HEK293 (cell line): Measurements from ENCODE around the gene ABCA7.

ENCODE experiments used
- EGR2 ChIP-seq: fragments of 450-650 bp; formaldehyde crosslinking; IDR thresholded peaks from 2 replicates; pipeline ENCODE4 v1.5.1; 2016; ENCODE audit warnings: low read depth, missing biosample characterization, missing genetic modification characterization
- KLF7 ChIP-seq: fragments of 450-650 bp; formaldehyde crosslinking; IDR thresholded peaks from 2 replicates; pipeline ENCODE4 v1.5.1; 2016; ENCODE audit warnings: missing biosample characterization, missing genetic modification characterization, borderline replicate concordance
- KLF9 ChIP-seq: fragments of 450-650 bp; formaldehyde crosslinking; IDR thresholded peaks from 2 replicates; pipeline ENCODE4 v1.5.1; 2016; ENCODE audit warnings: missing biosample characterization, missing genetic modification characterization, low read depth
- MYNN ChIP-seq: fragments of 450-650 bp; formaldehyde crosslinking; IDR thresholded peaks from 2 replicates; pipeline ENCODE4 v1.5.1; 2016; ENCODE audit warnings: missing biosample characterization, missing genetic modification characterization, borderline replicate concordance
- RBAK ChIP-seq: fragments of 450-650 bp; formaldehyde crosslinking; IDR thresholded peaks from 2 replicates; pipeline ENCODE4 v1.5.1; 2016; ENCODE audit warnings: missing biosample characterization, missing genetic modification characterization
- SALL2 ChIP-seq: fragments of 450-650 bp; formaldehyde crosslinking; IDR thresholded peaks from 2 replicates; pipeline ENCODE4 v1.5.0; 2017; ENCODE audit warnings: missing biosample characterization, mild to moderate bottlenecking, missing genetic modification characterization, borderline replicate concordance
- SETDB1 ChIP-seq: IDR thresholded peaks from one replicate; pipeline ENCODE4 v1.6.1; 2017; ENCODE audit warnings: mild to moderate bottlenecking, low read length, moderate library complexity, mixed read lengths; ENCODE audit not compliant: insufficient read length
- ZBTB20 ChIP-seq: fragments of 450-650 bp; formaldehyde crosslinking; IDR thresholded peaks from 2 replicates; pipeline ENCODE4 v1.5.1; 2016; ENCODE audit warnings: missing biosample characterization, missing genetic modification characterization
- ZNF169 ChIP-seq: fragments of 450-650 bp; formaldehyde crosslinking; IDR thresholded peaks from 2 replicates; pipeline ENCODE4 v1.5.1; 2016; ENCODE audit warnings: missing biosample characterization, missing genetic modification characterization
- ZNF174 ChIP-seq: fragments of 450-650 bp; formaldehyde crosslinking; IDR thresholded peaks from 2 replicates; pipeline ENCODE4 v1.5.0; 2017; ENCODE audit warnings: missing biosample characterization, mild to moderate bottlenecking, missing genetic modification characterization
- ZNF239 ChIP-seq: fragments of 450-650 bp; formaldehyde crosslinking; IDR thresholded peaks from 2 replicates; pipeline ENCODE4 v1.5.1; 2016; ENCODE audit warnings: missing biosample characterization, missing genetic modification characterization
- ZNF416 ChIP-seq: fragments of 450-650 bp; formaldehyde crosslinking; IDR thresholded peaks from 2 replicates; pipeline ENCODE4 v1.5.1; 2016; ENCODE audit warnings: missing biosample characterization, missing genetic modification characterization
- ZNF544 ChIP-seq: fragments of 450-650 bp; formaldehyde crosslinking; IDR thresholded peaks from 2 replicates; pipeline ENCODE4 v1.5.0; 2017; ENCODE audit warnings: missing biosample characterization, missing genetic modification characterization
- ZNF623 ChIP-seq: fragments of 450-650 bp; formaldehyde crosslinking; IDR thresholded peaks from 2 replicates; pipeline ENCODE4 v1.5.1; 2016; ENCODE audit warnings: missing biosample characterization, missing genetic modification characterization
- ZNF658 ChIP-seq: fragments of 450-650 bp; formaldehyde crosslinking; IDR thresholded peaks from 2 replicates; pipeline ENCODE4; 2016; ENCODE audit warnings: missing biosample characterization, missing genetic modification characterization
- ZNF707 ChIP-seq: fragments of 450-650 bp; formaldehyde crosslinking; IDR thresholded peaks from 2 replicates; pipeline ENCODE4 v1.5.1; 2016; ENCODE audit warnings: missing biosample characterization, missing genetic modification characterization
- ZNF747 ChIP-seq: fragments of 450-650 bp; formaldehyde crosslinking; IDR thresholded peaks from 2 replicates; pipeline ENCODE4 v1.5.1; 2016; ENCODE audit warnings: missing biosample characterization, missing genetic modification characterization
- ZNF76 ChIP-seq: fragments of 450-650 bp; formaldehyde crosslinking; IDR thresholded peaks from 2 replicates; pipeline ENCODE4; 2016; ENCODE audit warnings: low read depth, missing biosample characterization, missing genetic modification characterization, borderline replicate concordance
- TF ChIP-seq, protein P1 (sequence below): fragments of 450-650 bp; formaldehyde crosslinking; IDR thresholded peaks from 2 replicates; pipeline ENCODE4 v1.5.1; 2016; ENCODE audit warnings: missing biosample characterization, missing genetic modification characterization, borderline replicate concordance
- TF ChIP-seq, protein P2 (sequence below): IDR thresholded peaks from 2 replicates; pipeline ENCODE4 v1.6.1; 2011; ENCODE audit warnings: mild to moderate bottlenecking, low read depth, low read length, borderline replicate concordance
- TF ChIP-seq, protein P3 (sequence below): fragments of 450-650 bp; formaldehyde crosslinking; IDR thresholded peaks from 2 replicates; pipeline ENCODE4 v1.5.1; 2016; ENCODE audit warnings: missing biosample characterization, missing genetic modification characterization
- TF ChIP-seq, protein P4 (sequence below): fragments of 450-650 bp; formaldehyde crosslinking; IDR thresholded peaks from 2 replicates; pipeline ENCODE4 v1.5.1; 2016; ENCODE audit warnings: missing biosample characterization, missing genetic modification characterization
- TF ChIP-seq, protein P5 (sequence below): fragments of 450-650 bp; formaldehyde crosslinking; IDR thresholded peaks from 2 replicates; pipeline ENCODE4 v1.5.1; 2016; ENCODE audit warnings: missing biosample characterization, missing genetic modification characterization
- TF ChIP-seq, protein P6 (sequence below): fragments of 450-650 bp; formaldehyde crosslinking; conservative IDR thresholded peaks from 2 replicates; pipeline ENCODE4 v1.5.1; 2016; ENCODE audit warnings: low read depth, missing biosample characterization, missing genetic modification characterization
- TF ChIP-seq, protein P7 (sequence below): fragments of 450-650 bp; formaldehyde crosslinking; IDR thresholded peaks from 2 replicates; pipeline ENCODE4 v1.5.1; 2016; ENCODE audit warnings: missing biosample characterization, missing genetic modification characterization
- TF ChIP-seq, protein P8 (sequence below): fragments of 450-650 bp; formaldehyde crosslinking; IDR thresholded peaks from 2 replicates; pipeline ENCODE4 v1.5.1; 2016; ENCODE audit warnings: missing biosample characterization, missing genetic modification characterization

ABCA7 gene

DNA sequence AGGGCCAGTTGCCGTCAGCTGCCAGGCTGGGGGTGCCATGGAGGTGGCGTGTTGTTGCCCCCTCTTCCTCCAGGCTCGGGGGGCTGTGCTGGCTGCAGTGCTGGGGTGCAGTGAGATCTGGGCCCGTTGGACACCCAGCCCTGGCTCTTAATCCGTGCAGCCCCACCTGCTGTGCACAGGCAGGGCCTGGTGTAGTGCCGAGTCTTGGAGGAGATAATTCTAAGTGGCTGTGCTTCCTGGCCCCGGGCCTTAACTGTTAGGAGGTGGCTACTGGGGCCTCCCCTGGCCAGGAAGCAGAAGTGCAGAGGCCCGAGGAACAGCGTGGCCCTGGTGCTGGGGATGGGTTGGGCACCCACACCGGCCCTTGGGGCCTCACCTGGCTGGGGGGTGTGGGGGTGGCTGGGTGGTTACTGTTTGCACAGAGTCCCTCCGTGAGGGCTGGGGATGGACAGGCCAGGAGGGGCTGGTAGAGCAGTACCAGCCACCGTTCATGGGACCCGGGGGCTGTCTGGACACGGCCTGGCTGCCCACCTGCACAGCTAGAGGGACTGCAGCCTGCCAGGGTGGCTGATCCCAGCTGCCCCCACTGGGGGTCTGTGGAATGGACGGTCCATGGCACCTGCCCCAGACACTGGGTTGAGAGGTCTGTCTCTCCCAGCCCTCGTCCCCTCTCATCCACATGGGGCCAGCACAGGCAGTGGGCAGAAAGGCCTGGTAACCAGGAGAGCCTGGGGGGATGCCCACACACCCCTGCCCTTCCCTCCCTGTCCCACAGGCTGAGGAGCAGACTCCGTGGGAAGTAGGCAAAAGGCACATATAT is 67.1 kb downstream of the ABCA7 start (continued):
- TF ChIP-seq, protein P1, sequence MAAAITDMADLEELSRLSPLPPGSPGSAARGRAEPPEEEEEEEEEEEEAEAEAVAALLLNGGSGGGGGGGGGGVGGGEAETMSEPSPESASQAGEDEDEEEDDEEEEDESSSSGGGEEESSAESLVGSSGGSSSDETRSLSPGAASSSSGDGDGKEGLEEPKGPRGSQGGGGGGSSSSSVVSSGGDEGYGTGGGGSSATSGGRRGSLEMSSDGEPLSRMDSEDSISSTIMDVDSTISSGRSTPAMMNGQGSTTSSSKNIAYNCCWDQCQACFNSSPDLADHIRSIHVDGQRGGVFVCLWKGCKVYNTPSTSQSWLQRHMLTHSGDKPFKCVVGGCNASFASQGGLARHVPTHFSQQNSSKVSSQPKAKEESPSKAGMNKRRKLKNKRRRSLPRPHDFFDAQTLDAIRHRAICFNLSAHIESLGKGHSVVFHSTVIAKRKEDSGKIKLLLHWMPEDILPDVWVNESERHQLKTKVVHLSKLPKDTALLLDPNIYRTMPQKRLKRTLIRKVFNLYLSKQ, result no peak
- TF ChIP-seq, protein P2, sequence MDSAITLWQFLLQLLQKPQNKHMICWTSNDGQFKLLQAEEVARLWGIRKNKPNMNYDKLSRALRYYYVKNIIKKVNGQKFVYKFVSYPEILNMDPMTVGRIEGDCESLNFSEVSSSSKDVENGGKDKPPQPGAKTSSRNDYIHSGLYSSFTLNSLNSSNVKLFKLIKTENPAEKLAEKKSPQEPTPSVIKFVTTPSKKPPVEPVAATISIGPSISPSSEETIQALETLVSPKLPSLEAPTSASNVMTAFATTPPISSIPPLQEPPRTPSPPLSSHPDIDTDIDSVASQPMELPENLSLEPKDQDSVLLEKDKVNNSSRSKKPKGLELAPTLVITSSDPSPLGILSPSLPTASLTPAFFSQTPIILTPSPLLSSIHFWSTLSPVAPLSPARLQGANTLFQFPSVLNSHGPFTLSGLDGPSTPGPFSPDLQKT, result no peak
- no peak for TF ChIP-seq SALL2 (tag by site-specific recombination)
- TF ChIP-seq, protein P3, sequence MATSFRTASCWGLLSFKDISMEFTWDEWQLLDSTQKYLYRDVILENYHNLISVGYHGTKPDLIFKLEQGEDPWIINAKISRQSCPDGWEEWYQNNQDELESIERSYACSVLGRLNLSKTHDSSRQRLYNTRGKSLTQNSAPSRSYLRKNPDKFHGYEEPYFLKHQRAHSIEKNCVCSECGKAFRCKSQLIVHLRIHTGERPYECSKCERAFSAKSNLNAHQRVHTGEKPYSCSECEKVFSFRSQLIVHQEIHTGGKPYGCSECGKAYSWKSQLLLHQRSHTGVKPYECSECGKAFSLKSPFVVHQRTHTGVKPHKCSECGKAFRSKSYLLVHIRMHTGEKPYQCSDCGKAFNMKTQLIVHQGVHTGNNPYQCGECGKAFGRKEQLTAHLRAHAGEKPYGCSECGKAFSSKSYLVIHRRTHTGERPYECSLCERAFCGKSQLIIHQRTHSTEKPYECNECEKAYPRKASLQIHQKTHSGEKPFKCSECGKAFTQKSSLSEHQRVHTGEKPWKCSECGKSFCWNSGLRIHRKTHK, result no peak
- no peak for TF ChIP-seq KLF7 (tag by site-specific recombination)
- TF ChIP-seq, protein P4, sequence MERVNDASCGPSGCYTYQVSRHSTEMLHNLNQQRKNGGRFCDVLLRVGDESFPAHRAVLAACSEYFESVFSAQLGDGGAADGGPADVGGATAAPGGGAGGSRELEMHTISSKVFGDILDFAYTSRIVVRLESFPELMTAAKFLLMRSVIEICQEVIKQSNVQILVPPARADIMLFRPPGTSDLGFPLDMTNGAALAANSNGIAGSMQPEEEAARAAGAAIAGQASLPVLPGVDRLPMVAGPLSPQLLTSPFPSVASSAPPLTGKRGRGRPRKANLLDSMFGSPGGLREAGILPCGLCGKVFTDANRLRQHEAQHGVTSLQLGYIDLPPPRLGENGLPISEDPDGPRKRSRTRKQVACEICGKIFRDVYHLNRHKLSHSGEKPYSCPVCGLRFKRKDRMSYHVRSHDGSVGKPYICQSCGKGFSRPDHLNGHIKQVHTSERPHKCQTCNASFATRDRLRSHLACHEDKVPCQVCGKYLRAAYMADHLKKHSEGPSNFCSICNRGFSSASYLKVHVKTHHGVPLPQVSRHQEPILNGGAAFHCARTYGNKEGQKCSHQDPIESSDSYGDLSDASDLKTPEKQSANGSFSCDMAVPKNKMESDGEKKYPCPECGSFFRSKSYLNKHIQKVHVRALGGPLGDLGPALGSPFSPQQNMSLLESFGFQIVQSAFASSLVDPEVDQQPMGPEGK (tag by site-specific recombination), result peak; percentile 84
- TF ChIP-seq, protein P5, sequence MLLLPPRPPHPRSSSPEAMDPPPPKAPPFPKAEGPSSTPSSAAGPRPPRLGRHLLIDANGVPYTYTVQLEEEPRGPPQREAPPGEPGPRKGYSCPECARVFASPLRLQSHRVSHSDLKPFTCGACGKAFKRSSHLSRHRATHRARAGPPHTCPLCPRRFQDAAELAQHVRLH (tag by site-specific recombination), result no peak
- no peak for TF ChIP-seq ZNF707 (tag by site-specific recombination)
- no peak for TF ChIP-seq ZNF747 (tag by site-specific recombination)
- TF ChIP-seq, protein P6, sequence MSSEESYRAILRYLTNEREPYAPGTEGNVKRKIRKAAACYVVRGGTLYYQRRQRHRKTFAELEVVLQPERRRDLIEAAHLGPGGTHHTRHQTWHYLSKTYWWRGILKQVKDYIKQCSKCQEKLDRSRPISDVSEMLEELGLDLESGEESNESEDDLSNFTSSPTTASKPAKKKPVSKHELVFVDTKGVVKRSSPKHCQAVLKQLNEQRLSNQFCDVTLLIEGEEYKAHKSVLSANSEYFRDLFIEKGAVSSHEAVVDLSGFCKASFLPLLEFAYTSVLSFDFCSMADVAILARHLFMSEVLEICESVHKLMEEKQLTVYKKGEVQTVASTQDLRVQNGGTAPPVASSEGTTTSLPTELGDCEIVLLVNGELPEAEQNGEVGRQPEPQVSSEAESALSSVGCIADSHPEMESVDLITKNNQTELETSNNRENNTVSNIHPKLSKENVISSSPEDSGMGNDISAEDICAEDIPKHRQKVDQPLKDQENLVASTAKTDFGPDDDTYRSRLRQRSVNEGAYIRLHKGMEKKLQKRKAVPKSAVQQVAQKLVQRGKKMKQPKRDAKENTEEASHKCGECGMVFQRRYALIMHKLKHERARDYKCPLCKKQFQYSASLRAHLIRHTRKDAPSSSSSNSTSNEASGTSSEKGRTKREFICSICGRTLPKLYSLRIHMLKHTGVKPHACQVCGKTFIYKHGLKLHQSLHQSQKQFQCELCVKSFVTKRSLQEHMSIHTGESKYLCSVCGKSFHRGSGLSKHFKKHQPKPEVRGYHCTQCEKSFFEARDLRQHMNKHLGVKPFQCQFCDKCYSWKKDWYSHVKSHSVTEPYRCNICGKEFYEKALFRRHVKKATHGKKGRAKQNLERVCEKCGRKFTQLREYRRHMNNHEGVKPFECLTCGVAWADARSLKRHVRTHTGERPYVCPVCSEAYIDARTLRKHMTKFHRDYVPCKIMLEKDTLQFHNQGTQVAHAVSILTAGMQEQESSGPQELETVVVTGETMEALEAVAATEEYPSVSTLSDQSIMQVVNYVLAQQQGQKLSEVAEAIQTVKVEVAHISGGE (tag by site-specific recombination), result no peak
- no peak for TF ChIP-seq ZNF416 (tag by site-specific recombination)
- TF ChIP-seq, protein P7, sequence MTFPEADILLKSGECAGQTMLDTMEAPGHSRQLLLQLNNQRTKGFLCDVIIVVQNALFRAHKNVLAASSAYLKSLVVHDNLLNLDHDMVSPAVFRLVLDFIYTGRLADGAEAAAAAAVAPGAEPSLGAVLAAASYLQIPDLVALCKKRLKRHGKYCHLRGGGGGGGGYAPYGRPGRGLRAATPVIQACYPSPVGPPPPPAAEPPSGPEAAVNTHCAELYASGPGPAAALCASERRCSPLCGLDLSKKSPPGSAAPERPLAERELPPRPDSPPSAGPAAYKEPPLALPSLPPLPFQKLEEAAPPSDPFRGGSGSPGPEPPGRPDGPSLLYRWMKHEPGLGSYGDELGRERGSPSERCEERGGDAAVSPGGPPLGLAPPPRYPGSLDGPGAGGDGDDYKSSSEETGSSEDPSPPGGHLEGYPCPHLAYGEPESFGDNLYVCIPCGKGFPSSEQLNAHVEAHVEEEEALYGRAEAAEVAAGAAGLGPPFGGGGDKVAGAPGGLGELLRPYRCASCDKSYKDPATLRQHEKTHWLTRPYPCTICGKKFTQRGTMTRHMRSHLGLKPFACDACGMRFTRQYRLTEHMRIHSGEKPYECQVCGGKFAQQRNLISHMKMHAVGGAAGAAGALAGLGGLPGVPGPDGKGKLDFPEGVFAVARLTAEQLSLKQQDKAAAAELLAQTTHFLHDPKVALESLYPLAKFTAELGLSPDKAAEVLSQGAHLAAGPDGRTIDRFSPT, result peak; percentile 29
- no peak for TF ChIP-seq ZNF623
- TF ChIP-seq SETDB1, result no peak
- no peak for TF ChIP-seq ZNF174 (tag by site-specific recombination)
- TF ChIP-seq MYNN, result no peak
- no peak for TF ChIP-seq RBAK
- peak; percentile 58; the same call in 1 of the 2 replicates for TF ChIP-seq ZBTB20 (tag by site-specific recombination)
- no peak for TF ChIP-seq EGR2 (tag by site-specific recombination)
- no peak for TF ChIP-seq ZNF169 (tag by site-specific recombination)
- TF ChIP-seq ZNF239 (tag by site-specific recombination), result no peak
- TF ChIP-seq ZNF544 (tag by site-specific recombination), result no peak
- TF ChIP-seq ZNF658 (tag by site-specific recombination), result no peak
- TF ChIP-seq KLF9, result no peak
- TF ChIP-seq ZNF76 (tag by site-specific recombination), result no peak
- TF ChIP-seq, protein P8, sequence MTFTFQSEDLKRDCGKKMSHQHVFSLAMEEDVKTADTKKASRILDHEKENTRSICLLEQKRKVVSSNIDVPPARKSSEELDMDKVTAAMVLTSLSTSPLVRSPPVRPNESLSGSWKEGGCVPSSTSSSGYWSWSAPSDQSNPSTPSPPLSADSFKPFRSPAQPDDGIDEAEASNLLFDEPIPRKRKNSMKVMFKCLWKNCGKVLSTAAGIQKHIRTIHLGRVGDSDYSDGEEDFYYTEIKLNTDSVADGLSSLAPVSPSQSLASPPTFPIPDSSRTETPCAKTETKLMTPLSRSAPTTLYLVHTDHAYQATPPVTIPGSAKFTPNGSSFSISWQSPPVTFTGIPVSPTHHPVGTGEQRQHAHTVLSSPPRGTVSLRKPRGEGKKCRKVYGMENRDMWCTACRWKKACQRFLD, result no peak
